ENCODE results near the gene CD226. TPM values are rescaled to one million over a fixed set of nuclear protein-coding genes. Genes with fewer than 3 reads are reported as not detected.

Gene CD226
- total and polyA plus RNA-seq, 12 donors: 0.13 to 3.9 (median 1.7) TPM; not detected in 1

GRCh38 chr18:69878213-69878933, 69.3 kb downstream of the CD226 start:
- intact Hi-C loops (cut with DNase I): no loop called here

DNA sequence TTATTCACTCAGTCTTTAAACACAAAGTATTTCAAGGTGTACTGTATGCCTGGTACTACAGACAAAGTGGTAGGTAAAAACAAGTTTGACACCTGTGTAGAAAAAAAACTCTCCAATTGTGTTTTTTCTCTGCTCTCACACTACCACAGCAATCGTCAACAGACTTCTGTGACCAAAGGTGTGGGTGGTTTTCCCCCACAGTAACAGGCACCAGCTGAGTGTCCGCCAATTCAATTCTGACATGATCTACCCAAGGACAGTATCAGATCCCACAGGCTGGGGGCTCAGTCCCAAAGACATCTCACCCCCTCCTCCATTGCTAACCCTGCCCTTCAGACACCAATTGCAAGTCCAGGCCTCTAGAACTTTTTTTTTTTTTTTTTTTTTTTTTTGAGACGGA, 71.2 kb downstream of the CD226 start:
- 83 to 95% (median 93%) methylated on average over 3 of the region's 3 CpGs for WGBS, 4 donors
- Histone ChIP-seq H3K4me3 (no peak overlapping the region), H3K27ac (no peak overlapping the region), H3K27me3 (no peaks in the 10 kb centered on the region), H3K4me1 (replicated peaks in 1 of 2) (no peaks in the 10 kb centered on the region), H3K36me3 (replicated peaks in 1 of 2) (no peaks in the 10 kb centered on the region), H3K9me3 (replicated peaks in 1 of 3) (no peaks in the 10 kb centered on the region)
- TF ChIP-seq, protein P1, sequence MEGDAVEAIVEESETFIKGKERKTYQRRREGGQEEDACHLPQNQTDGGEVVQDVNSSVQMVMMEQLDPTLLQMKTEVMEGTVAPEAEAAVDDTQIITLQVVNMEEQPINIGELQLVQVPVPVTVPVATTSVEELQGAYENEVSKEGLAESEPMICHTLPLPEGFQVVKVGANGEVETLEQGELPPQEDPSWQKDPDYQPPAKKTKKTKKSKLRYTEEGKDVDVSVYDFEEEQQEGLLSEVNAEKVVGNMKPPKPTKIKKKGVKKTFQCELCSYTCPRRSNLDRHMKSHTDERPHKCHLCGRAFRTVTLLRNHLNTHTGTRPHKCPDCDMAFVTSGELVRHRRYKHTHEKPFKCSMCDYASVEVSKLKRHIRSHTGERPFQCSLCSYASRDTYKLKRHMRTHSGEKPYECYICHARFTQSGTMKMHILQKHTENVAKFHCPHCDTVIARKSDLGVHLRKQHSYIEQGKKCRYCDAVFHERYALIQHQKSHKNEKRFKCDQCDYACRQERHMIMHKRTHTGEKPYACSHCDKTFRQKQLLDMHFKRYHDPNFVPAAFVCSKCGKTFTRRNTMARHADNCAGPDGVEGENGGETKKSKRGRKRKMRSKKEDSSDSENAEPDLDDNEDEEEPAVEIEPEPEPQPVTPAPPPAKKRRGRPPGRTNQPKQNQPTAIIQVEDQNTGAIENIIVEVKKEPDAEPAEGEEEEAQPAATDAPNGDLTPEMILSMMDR (IDR thresholded peaks at IDR 0.05): no peak
- no peak for TF ChIP-seq POLR2A (IDR thresholded peaks at IDR 0.05)
- intact Hi-C loops (cut with DNase I): no loop called here
- no peak for DNase-seq

More at GRCh38 chr18:69878213-69878933, 69.3 kb downstream of the CD226 start:
- H3K27me3 ChIP-seq: no peaks in the 10 kb centered on the region
- no peak for DNase-seq
- no peak overlapping the region for H3K27ac ChIP-seq
- H3K4me1 ChIP-seq (replicated peaks in 1 of 2): no peaks in the 10 kb centered on the region
- no peak overlapping the region for H3K4me3 ChIP-seq
- 72 to 85% (median 78%) methylated on average over 6 of the region's 6 CpGs for WGBS, 4 donors
- TF ChIP-seq, protein P1 (IDR thresholded peaks at IDR 0.05): no peak
- TF ChIP-seq POLR2A (IDR thresholded peaks at IDR 0.05): no peak
- H3K36me3 ChIP-seq (replicated peaks in 1 of 2): no peaks in the 10 kb centered on the region
- no peaks in the 10 kb centered on the region for H3K9me3 ChIP-seq (replicated peaks in 1 of 3)

DNA sequence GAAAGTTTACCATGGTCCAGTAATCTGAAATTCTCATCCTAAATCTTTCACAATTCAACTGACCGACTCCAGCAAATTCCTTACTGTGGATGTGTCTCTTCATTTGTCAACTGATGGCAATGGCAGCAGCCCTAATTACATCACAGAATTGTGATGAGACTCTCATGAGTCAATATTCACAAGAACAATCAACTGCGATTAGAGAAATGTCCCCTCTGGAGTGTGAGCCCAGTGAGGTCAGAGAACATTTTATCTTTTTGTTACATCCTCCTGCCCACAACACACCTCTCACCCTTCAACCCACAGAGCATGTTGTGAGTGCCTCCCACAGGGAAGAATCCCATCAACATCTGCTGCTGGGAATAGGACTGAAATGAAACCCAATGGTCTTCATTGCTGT, 73.6 kb downstream of the CD226 start:
- Histone ChIP-seq H3K4me3 (no peak overlapping the region), H3K9me3 (replicated peaks in 1 of 3) (no peaks in the 10 kb centered on the region), H3K27me3 (no peaks in the 10 kb centered on the region), H3K27ac (no peak overlapping the region), H3K36me3 (replicated peaks in 1 of 2) (no peaks in the 10 kb centered on the region), H3K4me1 (replicated peaks in 1 of 2) (no peaks in the 10 kb centered on the region)
- 73 to 91% (median 88%) methylated on average over 2 of the region's 2 CpGs for WGBS, 4 donors
- intact Hi-C loops (cut with DNase I): no loop called here
- TF ChIP-seq POLR2A (IDR thresholded peaks at IDR 0.05): no peak
- TF ChIP-seq, protein P1 (IDR thresholded peaks at IDR 0.05): no peak
- DNase-seq: no peak

- intact Hi-C loops (cut with DNase I): no loop called here
- WGBS, 4 donors: 86 to 94% (median 88%) methylated on average over 4 of the region's 4 CpGs
- no peak overlapping the region for H3K4me3 ChIP-seq
- H3K9me3 ChIP-seq (replicated peaks in 1 of 3): no peaks in the 10 kb centered on the region
- no peak overlapping the region for H3K27ac ChIP-seq
- no peak for TF ChIP-seq POLR2A (IDR thresholded peaks at IDR 0.05)
- TF ChIP-seq, protein P1 (IDR thresholded peaks at IDR 0.05): no peak
- no peaks in the 10 kb centered on the region for H3K27me3 ChIP-seq
- no peaks in the 10 kb centered on the region for H3K36me3 ChIP-seq (replicated peaks in 1 of 2)
- no peaks in the 10 kb centered on the region for H3K4me1 ChIP-seq (replicated peaks in 1 of 2)
- DNase-seq: no peak
Observed at GRCh38 chr18:69872661-69873060, 75.0 kb downstream of the CD226 start.
